GM12865 (cell line): ENCODE results near the gene TTYH1.
"Not testable (repeated sequence)": the region's sequence is repeated elsewhere in the genome, so short reads cannot be mapped to it uniquely, and the experiment has no call there.

Experiments used
- DNase-seq: peaks from one replicate; pipeline ENCODE4 v3.0.0; 2010; ENCODE audit warnings: low read depth
- H3K4me3 ChIP-seq: 2 replicates; pipeline ENCODE4 v1.5.1; 2011; ENCODE audit warnings: mild to moderate bottlenecking, low read depth, low read length, control low read depth
- CTCF ChIP-seq: IDR thresholded peaks from 2 replicates; pipeline ENCODE4 v1.5.1; 2011; ENCODE audit warnings: low read length, control low read depth, low read depth, inconsistent platforms; ENCODE audit not compliant: insufficient read depth; ENCODE audit errors: missing control alignments

The TTYH1 gene

GRCh38 chr19:54376610-54377285 is 38.5 kb upstream of the TTYH1 start:
- TF ChIP-seq CTCF, result no peak
- H3K4me3 ChIP-seq, result no peak overlapping the region
- DNase-seq, result no peak

- DNase-seq, result no peak
- H3K4me3 ChIP-seq, result no peak overlapping the region
- TF ChIP-seq CTCF, result no peak
These were observed 36.0 kb upstream of the TTYH1 start for GRCh38 chr19:54379187-54379678.

- TF ChIP-seq CTCF, result no peak
- no peak overlapping the region for H3K4me3 ChIP-seq
- DNase-seq, result no peak
These were observed 34.4 kb upstream of the TTYH1 start for GRCh38 chr19:54380897-54381296.

- DNase-seq, result not testable (repeated sequence)
These were observed 33.2 kb upstream of the TTYH1 start for GRCh38 chr19:54382041-54382440.

GRCh38 chr19:54383330-54383729 is 31.9 kb upstream of the TTYH1 start:
- no peak for TF ChIP-seq CTCF
- no peak for DNase-seq
- no peak overlapping the region for H3K4me3 ChIP-seq

More at GRCh38 chr19:54382041-54382440, 33.2 kb upstream of the TTYH1 start:
- H3K4me3 ChIP-seq, result not testable (repeated sequence)

- H3K4me3 ChIP-seq, result peak overlapping the region; percentile 44
- no peak for TF ChIP-seq CTCF
- peak; percentile 79 for DNase-seq
These were observed 27.1 kb upstream of the TTYH1 start for GRCh38 chr19:54387991-54388801.

GRCh38 chr19:54388802-54389139 is 26.5 kb upstream of the TTYH1 start:
- peak; percentile 49 for DNase-seq
- H3K4me3 ChIP-seq, result peak overlapping the region; percentile 44
- no peak for TF ChIP-seq CTCF
